IMR-90 (cell line): ENCODE measurements around the gene TEKT5. TPM values are rescaled to one million over a fixed set of nuclear protein-coding genes. Genes with fewer than 3 reads are reported as not detected.

Experiments
- ATAC-seq: fragments of 200-7000 bp; cut with Tn5 transposase; 2 replicates; pipeline ENCODE4 v1.9.1; 2020; ENCODE audit warnings: low read depth, mild to moderate bottlenecking, moderate library complexity
- BruUV-seq: library from RNA; stranded (reverse); fragments of 400-500 nt; replicated peaks from 2 replicates; lab custom pipeline; 2021; lab: Mats Ljungman, UMichigan
- CTCF ChIA-PET: fragments of 300-600 bp; formaldehyde crosslinking; extraction: SDS; loops from one replicate; lab custom pipeline; 2021; ENCODE audit warnings: antibody characterized with exemption; lab: Yijun Ruan, JAX
- POLR2A ChIA-PET: fragments of 300-600 bp; sonication (Branson Sonifier 250); formaldehyde crosslinking; loops from one replicate; lab custom pipeline; 2022; ENCODE audit warnings: antibody characterized with exemption; ENCODE audit not compliant: unreplicated experiment; lab: Charles Lee
- DNase-seq: peaks from one replicate; pipeline ENCODE4 v3.0.0; 2013
- H2AFZ ChIP-seq: replicated peaks from 2 replicates; pipeline ENCODE3; 2013; ENCODE audit warnings: low read length, mild to moderate bottlenecking; ENCODE audit not compliant: poor library complexity
- H2AK5ac ChIP-seq: 2 replicates; pipeline ENCODE4 v1.6.1; 2013; ENCODE audit warnings: low read depth, low read length, inconsistent platforms
- H2AK9ac ChIP-seq: replicated peaks from 2 replicates; pipeline ENCODE3; 2013; ENCODE audit warnings: mild to moderate bottlenecking, low read depth, low read length, moderate library complexity; ENCODE audit not compliant: poor library complexity
- H2BK120ac ChIP-seq: 2 replicates; pipeline ENCODE4 v1.6.1; 2013; ENCODE audit warnings: low read depth, low read length, inconsistent platforms
- H2BK15ac ChIP-seq: 3 replicates; pipeline ENCODE4 v1.6.1; 2013; ENCODE audit warnings: low read depth, low read length, inconsistent platforms
- H2BK20ac ChIP-seq: 2 replicates; pipeline ENCODE4 v1.6.1; 2013; ENCODE audit warnings: low read depth, mild to moderate bottlenecking, inconsistent platforms, low read length, moderate library complexity
- H2BK5ac ChIP-seq: 2 replicates; pipeline ENCODE4 v1.6.1; 2013; ENCODE audit warnings: mild to moderate bottlenecking, low read depth, low read length, inconsistent platforms; ENCODE audit not compliant: poor library complexity, severe bottlenecking
- H3K14ac ChIP-seq: replicated peaks from 2 replicates; pipeline ENCODE4 v1.6.1; 2013; ENCODE audit warnings: low read depth, low read length, inconsistent platforms
- H3K18ac ChIP-seq: 2 replicates; pipeline ENCODE4 v1.6.1; 2013; ENCODE audit warnings: low read depth, low read length, control low read depth
- H3K23ac ChIP-seq: 2 replicates; pipeline ENCODE4 v1.6.1; 2013; ENCODE audit warnings: low read depth, low read length, inconsistent platforms
- H3K27ac ChIP-seq: 2 replicates; pipeline ENCODE4 v1.5.1; 2013; ENCODE audit warnings: mild to moderate bottlenecking, control low read depth, low read length; ENCODE audit not compliant: insufficient read depth
- H3K27me3 ChIP-seq: 2 replicates; pipeline ENCODE4 v1.6.1; 2013; ENCODE audit warnings: low read length; ENCODE audit not compliant: control insufficient read depth, insufficient read depth
- H3K36me3 ChIP-seq: 2 replicates; pipeline ENCODE4 v1.6.1; 2013; ENCODE audit warnings: low read length, mixed read lengths; ENCODE audit not compliant: control insufficient read depth, insufficient read depth
- H3K4ac ChIP-seq: 2 replicates; pipeline ENCODE4 v1.6.1; 2013; ENCODE audit warnings: low read depth, low read length, inconsistent platforms
- H3K4me1 ChIP-seq: 2 replicates; pipeline ENCODE4 v1.6.1; 2013; ENCODE audit warnings: low read length, mixed read lengths; ENCODE audit not compliant: control insufficient read depth, insufficient read depth
- H3K4me2 ChIP-seq: 2 replicates; pipeline ENCODE4 v1.6.1; 2013; ENCODE audit warnings: low read depth, mild to moderate bottlenecking, control low read depth, low read length, moderate library complexity
- H3K4me3 ChIP-seq: 2 replicates; pipeline ENCODE4 v1.5.1; 2013; ENCODE audit warnings: low read depth, mild to moderate bottlenecking, control low read depth, low read length, moderate library complexity; ENCODE audit not compliant: insufficient read depth
- H3K56ac ChIP-seq: 2 replicates; pipeline ENCODE4 v1.6.1; 2013; ENCODE audit warnings: low read length, inconsistent platforms; ENCODE audit not compliant: insufficient read depth; ENCODE audit errors: extremely low read depth
- H3K79me1 ChIP-seq, 2 experiments: 2 replicates each; pipeline ENCODE4 v1.6.1; 2013; ENCODE audit warnings: low read length in 2 of 2, inconsistent platforms in 1 of 2, low read depth in 1 of 2
- H3K9ac ChIP-seq: 2 replicates; pipeline ENCODE4 v1.6.1; 2013; ENCODE audit warnings: low read depth, low read length, control low read depth
- H3K9me1 ChIP-seq: 2 replicates; pipeline ENCODE4 v1.6.1; 2013; ENCODE audit warnings: low read length, inconsistent platforms; ENCODE audit not compliant: insufficient read depth
- H3K9me3 ChIP-seq: 2 replicates; pipeline ENCODE4 v1.6.1; 2013; ENCODE audit warnings: low read length; ENCODE audit not compliant: control insufficient read depth, insufficient read depth
- H4K20me1 ChIP-seq: 2 replicates; pipeline ENCODE4 v1.6.1; 2013; ENCODE audit warnings: low read length, inconsistent platforms; ENCODE audit not compliant: insufficient read depth
- H4K5ac ChIP-seq: 2 replicates; pipeline ENCODE4 v1.6.1; 2013; ENCODE audit warnings: mild to moderate bottlenecking, low read depth, low read length, control low read depth
- H4K8ac ChIP-seq, 2 experiments: 2 replicates each; pipeline ENCODE4 v1.6.1; 2013; ENCODE audit warnings: low read depth in 2 of 2, low read length in 2 of 2, control low read depth in 1 of 2, inconsistent platforms in 1 of 2
- H4K91ac ChIP-seq: 2 replicates; pipeline ENCODE4 v1.6.1; 2013; ENCODE audit warnings: low read depth, low read length, inconsistent platforms; ENCODE audit not compliant: insufficient read depth
- BHLHE40 ChIP-seq: fragments of 150-350 bp; IDR thresholded peaks from 2 replicates; pipeline ENCODE4 v1.6.1; 2016; ENCODE audit warnings: mild to moderate bottlenecking, low read depth, low read length
- CEBPB ChIP-seq: IDR thresholded peaks from 2 replicates; pipeline ENCODE4 v1.6.1; 2012; ENCODE audit warnings: low read depth, low read length, improper control_type of control experiment
- CHD1 ChIP-seq: IDR thresholded peaks from 2 replicates; pipeline ENCODE4 v1.6.1; 2012; ENCODE audit warnings: low read depth, low read length, improper control_type of control experiment
- CTCF ChIP-seq: conservative IDR thresholded peaks from 2 replicates; pipeline ENCODE4 v1.5.1; 2012; ENCODE audit warnings: mild to moderate bottlenecking, low read depth, low read length, improper control_type of control experiment
- ELK1 ChIP-seq: fragments of 150-350 bp; IDR thresholded peaks from 2 replicates; pipeline ENCODE4 v1.6.1; 2016; ENCODE audit warnings: low read depth, mild to moderate bottlenecking, low read length, moderate library complexity, borderline replicate concordance
- FOS ChIP-seq: fragments of 150-350 bp; IDR thresholded peaks from 2 replicates; pipeline ENCODE4 v1.6.1; 2016; ENCODE audit warnings: low read depth, low read length
- MAFK ChIP-seq: IDR thresholded peaks from 2 replicates; pipeline ENCODE4 v1.6.1; 2012; ENCODE audit warnings: low read depth, low read length, improper control_type of control experiment
- MAZ ChIP-seq: IDR thresholded peaks from 2 replicates; pipeline ENCODE4 v1.6.1; 2012; ENCODE audit warnings: low read depth, mild to moderate bottlenecking, low read length, improper control_type of control experiment, moderate library complexity, borderline replicate concordance
- MXI1 ChIP-seq: IDR thresholded peaks from 2 replicates; pipeline ENCODE4 v1.6.1; 2012; ENCODE audit warnings: low read depth, mild to moderate bottlenecking, low read length, moderate library complexity, borderline replicate concordance
- POLR2A ChIP-seq: IDR thresholded peaks from 2 replicates; pipeline ENCODE4 v1.6.1; 2012; ENCODE audit warnings: mild to moderate bottlenecking, low read depth, low read length
- RAD21 ChIP-seq: IDR thresholded peaks from 2 replicates; pipeline ENCODE4 v1.6.1; 2012; ENCODE audit warnings: low read length, improper control_type of control experiment
- RCOR1 ChIP-seq: IDR thresholded peaks from 2 replicates; pipeline ENCODE4 v1.6.1; 2012; ENCODE audit warnings: mild to moderate bottlenecking, low read length, improper control_type of control experiment; ENCODE audit not compliant: insufficient replicate concordance
- RFX5 ChIP-seq: IDR thresholded peaks from 2 replicates; pipeline ENCODE4 v1.8.0; 2012; ENCODE audit warnings: low read depth, mild to moderate bottlenecking, low read length, moderate library complexity
- SMC3 ChIP-seq: fragments of 150-350 bp; IDR thresholded peaks from 2 replicates; pipeline ENCODE4 v1.6.1; 2016; ENCODE audit warnings: low read depth, mild to moderate bottlenecking, antibody characterized with exemption, low read length, moderate library complexity
- USF2 ChIP-seq: fragments of 150-350 bp; IDR thresholded peaks from 2 replicates; pipeline ENCODE4 v1.6.1; 2017; ENCODE audit warnings: mild to moderate bottlenecking, antibody characterized with exemption, low read length, low read depth
- WGBS, 2 experiments: methylation state at CpG; one replicate each; pipeline versions ENCODE4 v1.1.5 to v1.1.7; 2013; ENCODE audit warnings: missing lambda C conversion rate in 2 of 2; ENCODE audit not compliant: insufficient read length in 1 of 2; ENCODE audit errors: extremely low coverage in 2 of 2; 5-methylcytosine and 5-hydroxymethylcytosine counted together
- dilution Hi-C: fragments of 300-500 bp; cut with HindIII; formaldehyde crosslinking; loops from one replicate; pipeline ENCODE4 v1.14.3; 2018; ENCODE audit warnings: low sequenced_read_pairs; ENCODE audit not compliant: unreplicated experiment
- in situ Hi-C: fragments of 300-500 bp; cut with MboI; formaldehyde crosslinking; loops from 3 replicates; pipeline ENCODE4 v1.14.3; 2019; ENCODE audit warnings: low sequenced_read_pairs, inconsistent platforms, mixed read lengths
- intact Hi-C: fragments of 100-400 bp; cut with micrococcal nuclease; formaldehyde crosslinking; loops from 2 replicates; pipeline ENCODE4 v1.10.0; 2022
- polyA plus RNA-seq, 3 experiments: library from polyadenylated mRNA; depleted of rRNA; stranded (reverse); fragments of >200 nt; gene quantifications; 2 replicates each; pipeline ENCODE4 v1.2.3, GENCODE V29; 2012; ENCODE audit warnings: low replicate concordance in 1 of 3
- total RNA-seq: library from RNA; depleted of rRNA; stranded (reverse); fragments of >200 nt; gene quantifications from 2 replicates; pipeline ENCODE4 v1.2.3, GENCODE V29; 2012

TEKT5 gene
- total and polyA plus RNA-seq, 2 of the 4 experiments (the other 2 are of a cell fraction), result 0.17 TPM; not detected in 1

- 70% methylated on average over 2 of the region's 4 CpGs; no CpG with 5 or more reads in 1 of the 2 experiments for WGBS, 2 experiments
- no peaks in the 10 kb centered on the region for H3K4me1 ChIP-seq
- H4K20me1 ChIP-seq, result no peaks in the 10 kb centered on the region
- H3K27me3 ChIP-seq, result peaks cover 6% of the 10 kb centered on the region; the same call in 1 of the 2 replicates
- no peak overlapping the region for H2AFZ ChIP-seq
- DNase-seq, result no peak
- intact Hi-C loops (no loop called here), in situ Hi-C loops (no loop called here), dilution Hi-C loops (no loop called here)
- no peak overlapping the region for H3K9ac ChIP-seq
- no peaks in the 10 kb centered on the region for H3K79me1 ChIP-seq
- H3K9me3 ChIP-seq, result no peaks in the 10 kb centered on the region
- no peak overlapping the region for H3K4me2 ChIP-seq
- no peak overlapping the region for H3K56ac ChIP-seq
- no peak overlapping the region for H3K4ac ChIP-seq
- ChIA-PET POLR2A (no interaction called here), CTCF (no interaction called here)
- no peak overlapping the region for H2AK9ac ChIP-seq
- H3K14ac ChIP-seq, result no peak overlapping the region
- H2BK5ac ChIP-seq, result no peak overlapping the region
- H2AK5ac ChIP-seq, result no peak overlapping the region
- ATAC-seq, result no peak
- H3K36me3 ChIP-seq, result no peaks in the 10 kb centered on the region
- H4K8ac ChIP-seq, result no peak overlapping the region
- TF ChIP-seq RFX5 (no peak), CTCF (no peak), POLR2A (no peak), BHLHE40 (no peak), CEBPB (no peak), RAD21 (no peak), MXI1 (no peak), ELK1 (no peak), FOS (no peak), CHD1 (no peak), RCOR1 (no peak), MAFK (no peak), MAZ (no peak), SMC3 (no peak), USF2 (no peak)
- no peak overlapping the region for H2BK20ac ChIP-seq
- no peak overlapping the region for H3K4me3 ChIP-seq
- no peak overlapping the region for H3K18ac ChIP-seq
- no peak overlapping the region for H3K23ac ChIP-seq
- no peak overlapping the region for H2BK15ac ChIP-seq
- H4K91ac ChIP-seq, result no peak overlapping the region
- H2BK120ac ChIP-seq, result no peak overlapping the region
- no peak overlapping the region for H3K27ac ChIP-seq
- no TSS peak for BruUV-seq
- H3K9me1 ChIP-seq, result no peaks in the 10 kb centered on the region
- H4K5ac ChIP-seq, result no peak overlapping the region
Observed at GRCh38 chr16:10657925-10658324, 36.8 kb downstream of the TEKT5 start.
